ENCODE measurements around the gene CLINT1.
A peak's percentile ranks its signal among the peaks of the same experiment; 100 is the strongest.
"Not testable (repeated sequence)": the region's sequence is repeated elsewhere in the genome, so short reads cannot be mapped to it uniquely, and the experiment has no call there.

CLINT1 gene

GRCh38 chr5:157858527-157859226 is at the start of gene CLINT1:
CLINT1 (minus strand) TSS chr5:157859145; CDS start chr5:157858970, 175 bp downstream.
- DNase-seq (ENCODE audit: low spot score): peak; percentile 87

GRCh38 chr5:157908459-157908858 is 49.5 kb upstream of the CLINT1 start:
- no peak for DNase-seq (ENCODE audit: low spot score)

- no peak for DNase-seq (ENCODE audit: low spot score)
These were observed 48.5 kb upstream of the CLINT1 start for GRCh38 chr5:157907479-157907878.

GRCh38 chr5:157903117-157903450 is 44.1 kb upstream of the CLINT1 start:
- no peak for DNase-seq (ENCODE audit: low spot score)

- DNase-seq (ENCODE audit: low spot score): no peak
These were observed 43.6 kb upstream of the CLINT1 start for GRCh38 chr5:157902449-157903116.

GRCh38 chr5:157900644-157901043 is 41.7 kb upstream of the CLINT1 start:
- no peak for DNase-seq (ENCODE audit: low spot score)

- DNase-seq (ENCODE audit: low spot score): no peak
These were observed 34.7 kb upstream of the CLINT1 start for GRCh38 chr5:157893611-157894010.

- DNase-seq (ENCODE audit: low spot score): no peak
These were observed 34.0 kb upstream of the CLINT1 start for GRCh38 chr5:157892974-157893373.

GRCh38 chr5:157890836-157891597 is 32.1 kb upstream of the CLINT1 start:
- peak; percentile 20 for DNase-seq (ENCODE audit: low spot score)

- DNase-seq (ENCODE audit: low spot score): no peak
These were observed 30.0 kb upstream of the CLINT1 start for GRCh38 chr5:157888814-157889532.

GRCh38 chr5:157886796-157887380 is 27.9 kb upstream of the CLINT1 start:
- DNase-seq (ENCODE audit: low spot score): no peak

- DNase-seq (ENCODE audit: low spot score): not testable (repeated sequence)
These were observed 26.1 kb upstream of the CLINT1 start for GRCh38 chr5:157885051-157885450.

- DNase-seq (ENCODE audit: low spot score): not testable (repeated sequence)
These were observed 22.6 kb upstream of the CLINT1 start for GRCh38 chr5:157881498-157881897.

- DNase-seq (ENCODE audit: low spot score): no peak
These were observed 18.9 kb upstream of the CLINT1 start for GRCh38 chr5:157877821-157878220.

- DNase-seq (ENCODE audit: low spot score): no peak
These were observed 15.9 kb upstream of the CLINT1 start for GRCh38 chr5:157874861-157875260.

- no peak for DNase-seq (ENCODE audit: low spot score)
These were observed 12.2 kb upstream of the CLINT1 start for GRCh38 chr5:157870837-157871834.

- DNase-seq (ENCODE audit: low spot score): no peak
These were observed 8.9 kb upstream of the CLINT1 start for GRCh38 chr5:157867751-157868387.

GRCh38 chr5:157866536-157866935 is 7.6 kb upstream of the CLINT1 start:
- DNase-seq (ENCODE audit: low spot score): no peak

- DNase-seq (ENCODE audit: low spot score): no peak
These were observed 6.8 kb upstream of the CLINT1 start for GRCh38 chr5:157865781-157866180.

- DNase-seq (ENCODE audit: low spot score): peak; percentile 16
These were observed 5.1 kb upstream of the CLINT1 start for GRCh38 chr5:157864067-157864466.

All from CD4-positive, alpha-beta T cell treated with Interleukin-6 at 100 ng/mL for 8 hours (primary cell).